SK-N-SH (cell line): ENCODE measurements around the gene BIRC5.

Experiments used
- CTCF ChIP-seq: fragments of 200-600 bp; sonication (generic); IDR thresholded peaks from 2 replicates; pipeline ENCODE4 v1.6.1; 2017; ENCODE audit warnings: antibody characterized with exemption, mild to moderate bottlenecking, moderate library complexity
- EP300 ChIP-seq, 2 experiments: IDR thresholded peaks; 2 replicates each; pipeline versions ENCODE4 v1.4.0 to v1.6.1; 2012; ENCODE audit warnings: borderline replicate concordance in 1 of 2, low read depth in 1 of 2, low read length in 1 of 2
- EZH2phosphoT487 ChIP-seq: fragments of 200-600 bp; sonication (generic); IDR thresholded peaks from 2 replicates; pipeline ENCODE4 v1.6.1; 2017; ENCODE audit warnings: low read depth, mixed run types, mild to moderate bottlenecking, antibody characterized with exemption, moderate library complexity, borderline replicate concordance
- FOXM1 ChIP-seq: IDR thresholded peaks from 2 replicates; pipeline ENCODE4 v1.4.0; 2012; ENCODE audit warnings: low read depth, mild to moderate bottlenecking
- MAX ChIP-seq: IDR thresholded peaks from 2 replicates; pipeline ENCODE4 v1.4.0; 2012; ENCODE audit warnings: low read depth
- MXI1 ChIP-seq: IDR thresholded peaks from 2 replicates; pipeline ENCODE4 v1.6.1; 2012; ENCODE audit warnings: mild to moderate bottlenecking, low read depth, low read length, improper control_type of control experiment
- RAD21 ChIP-seq: IDR thresholded peaks from 2 replicates; pipeline ENCODE4 v1.6.1; 2012; ENCODE audit warnings: mild to moderate bottlenecking, low read length
- REST ChIP-seq: IDR thresholded peaks from 2 replicates; pipeline ENCODE4 v1.6.1; 2012; ENCODE audit warnings: mild to moderate bottlenecking, low read depth, low read length, moderate library complexity
- TEAD4 ChIP-seq: IDR thresholded peaks from 2 replicates; pipeline ENCODE4 v1.4.0; 2012; ENCODE audit warnings: mild to moderate bottlenecking, borderline replicate concordance; ENCODE audit not compliant: insufficient read depth

DNA sequence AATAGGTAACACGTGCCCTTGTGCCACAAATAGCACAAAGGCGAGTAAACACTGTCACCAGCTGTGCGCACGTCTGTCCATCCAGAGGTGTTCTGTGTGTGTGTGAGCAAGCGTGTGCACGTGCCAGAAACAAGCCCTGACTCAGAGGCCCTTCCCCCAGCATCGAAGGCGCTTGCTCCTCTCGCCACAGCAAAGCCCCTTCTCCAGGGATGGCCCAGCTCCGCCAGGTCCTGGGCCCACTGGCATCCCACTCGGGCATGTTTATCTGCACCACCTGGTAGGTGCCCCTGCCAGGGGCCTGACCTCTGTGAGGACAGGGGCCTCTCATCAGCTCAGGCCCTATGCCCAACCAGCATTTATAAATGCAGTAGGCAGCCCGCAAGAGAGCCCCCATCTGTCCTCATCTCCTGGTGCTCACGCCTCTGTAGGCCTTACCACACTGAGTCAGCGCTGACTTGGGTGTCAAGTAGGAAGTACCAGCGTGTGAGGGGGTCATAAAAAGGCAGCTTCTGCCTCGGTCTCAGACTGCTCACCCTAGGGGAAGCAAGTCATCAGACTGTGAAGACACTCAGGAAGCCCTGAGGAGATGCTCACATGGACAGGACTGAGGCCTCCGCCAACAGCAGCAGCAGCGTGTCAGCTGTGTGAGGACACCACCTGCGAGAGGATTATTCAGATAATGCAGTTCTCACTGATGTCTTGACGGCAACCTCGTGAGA lies 28.1 kb downstream of the BIRC5 start:
- TF ChIP-seq CTCF, result no peak
- no peak for TF ChIP-seq MXI1
- TF ChIP-seq FOXM1, result no peak
- TF ChIP-seq EP300 (IDR thresholded peaks at IDR 0.05; ENCODE audit: borderline replicate concordance in 1 of 2, low read depth in 1 of 2, low read length in 1 of 2), result no peak
- no peak for TF ChIP-seq TEAD4
- TF ChIP-seq RAD21, result no peak
- no peak for TF ChIP-seq EZH2phosphoT487
- no peak for TF ChIP-seq MAX
- TF ChIP-seq REST, result no peak
